Neural cell (in vitro differentiated cells): ENCODE measurements around the gene CYP8B1. TPM values are rescaled to one million over a fixed set of nuclear protein-coding genes. Genes with fewer than 3 reads are reported as not detected.

Experiments used
- H2AFZ ChIP-seq: fragments of 200-600, 300-800 bp; sonication (generic), shearing (Covaris generic); 2 replicates; pipeline ENCODE4 v1.6.0; 2014; ENCODE audit warnings: low read depth, mild to moderate bottlenecking, antibody characterized with exemption, low read length, moderate library complexity
- H3F3A ChIP-seq: fragments of 200-600 bp; shearing (Covaris generic); 2 replicates; pipeline ENCODE4 v1.6.1; 2016; ENCODE audit warnings: mild to moderate bottlenecking, moderate library complexity, mixed read lengths, antibody characterized with exemption, low read length; ENCODE audit not compliant: insufficient read depth, poor library complexity, severe bottlenecking
- H3K27ac ChIP-seq: fragments of 200-600, 300-800 bp; sonication (generic), shearing (Covaris generic); 2 replicates; pipeline ENCODE4 v1.5.1; 2014; ENCODE audit warnings: mild to moderate bottlenecking, low read length, moderate library complexity
- H3K27me3 ChIP-seq: fragments of 300-800, 200-600 bp; sonication (generic), shearing (Covaris generic); 2 replicates; pipeline ENCODE4 v1.6.0; 2014; ENCODE audit warnings: mild to moderate bottlenecking, low read depth, low read length, moderate library complexity; ENCODE audit not compliant: insufficient read depth
- H3K36me3 ChIP-seq: fragments of 300-800, 200-600 bp; sonication (generic), shearing (Covaris generic); 2 replicates; pipeline ENCODE4 v1.5.1; 2014; ENCODE audit warnings: mild to moderate bottlenecking, antibody characterized with exemption, low read length, moderate library complexity; ENCODE audit not compliant: insufficient read depth
- H3K4me2 ChIP-seq: fragments of 300-800, 200-600 bp; sonication (generic), shearing (Covaris generic); 2 replicates; pipeline ENCODE4 v1.6.0; 2014; ENCODE audit warnings: mild to moderate bottlenecking, low read length
- H3K4me3 ChIP-seq: fragments of 300-800, 200-600 bp; sonication (generic), shearing (Covaris generic); 2 replicates; pipeline ENCODE4 v1.5.1; 2014; ENCODE audit warnings: mild to moderate bottlenecking, low read length, moderate library complexity
- H3K79me2 ChIP-seq: fragments of 200-600 bp; shearing (Covaris generic); replicated peaks from 2 replicates; pipeline ENCODE4 v1.6.0; 2014; ENCODE audit warnings: mild to moderate bottlenecking, low read length, moderate library complexity; ENCODE audit not compliant: insufficient read depth
- H3K9ac ChIP-seq: fragments of 300-800, 200-600 bp; sonication (generic), shearing (Covaris generic); 2 replicates; pipeline ENCODE4 v1.6.1; 2016; ENCODE audit warnings: mild to moderate bottlenecking, low read length, mixed read lengths
- H3K9me2 ChIP-seq: fragments of 200-600 bp; shearing (Covaris generic); 2 replicates; pipeline ENCODE4 v1.6.1; 2016; ENCODE audit warnings: mild to moderate bottlenecking, low read length, mixed read lengths; ENCODE audit not compliant: insufficient read depth
- H3K9me3 ChIP-seq: fragments of 200-600, 300-800 bp; sonication (generic), shearing (Covaris generic); 2 replicates; pipeline ENCODE4 v1.6.1; 2016; ENCODE audit warnings: mild to moderate bottlenecking, mixed run types, low read length, moderate library complexity, mixed read lengths
- H4K20me1 ChIP-seq: fragments of 200-600 bp; shearing (Covaris generic); 2 replicates; pipeline ENCODE4 v1.6.1; 2016; ENCODE audit warnings: mild to moderate bottlenecking, mixed run types; ENCODE audit not compliant: insufficient read depth
- CTCF ChIP-seq: fragments of 450-650 bp; IDR thresholded peaks from 2 replicates; pipeline ENCODE4 v1.5.1; 2014; ENCODE audit warnings: antibody characterized with exemption, mild to moderate bottlenecking, moderate library complexity; ENCODE audit not compliant: poor library complexity, severe bottlenecking
- EP300 ChIP-seq: fragments of 450-650 bp; conservative IDR thresholded peaks from 2 replicates; pipeline ENCODE4 v1.6.1; 2014; ENCODE audit warnings: antibody characterized with exemption, mild to moderate bottlenecking, moderate library complexity; ENCODE audit not compliant: poor library complexity, severe bottlenecking
- EZH2 ChIP-seq: fragments of 200-600, 300-800 bp; shearing (Covaris generic), sonication (generic); IDR thresholded peaks from 2 replicates; pipeline ENCODE4 v1.6.1; 2014; ENCODE audit warnings: antibody characterized with exemption, low read length, borderline replicate concordance, mild to moderate bottlenecking; ENCODE audit not compliant: insufficient read depth, poor library complexity, severe bottlenecking
- MXI1 ChIP-seq: fragments of 450-650 bp; conservative IDR thresholded peaks from 2 replicates; pipeline ENCODE4 v1.6.1; 2014; ENCODE audit warnings: antibody characterized with exemption, mild to moderate bottlenecking; ENCODE audit not compliant: poor library complexity, severe bottlenecking
- POLR2AphosphoS5 ChIP-seq: IDR thresholded peaks from 2 replicates; pipeline ENCODE4 v1.6.1; 2012
- RAD21 ChIP-seq: fragments of 450-650 bp; conservative IDR thresholded peaks from 2 replicates; pipeline ENCODE4 v1.6.1; 2014; ENCODE audit warnings: antibody characterized with exemption, mild to moderate bottlenecking, moderate library complexity
- SMC3 ChIP-seq: fragments of 450-650 bp; conservative IDR thresholded peaks from 2 replicates; pipeline ENCODE4 v1.6.1; 2014; ENCODE audit warnings: antibody characterized with exemption, mild to moderate bottlenecking, moderate library complexity; ENCODE audit not compliant: poor library complexity
- TAF1 ChIP-seq: IDR thresholded peaks from 2 replicates; pipeline ENCODE4 v1.6.1; 2012; ENCODE audit warnings: low read depth
- polyA plus RNA-seq: library from polyadenylated mRNA; depleted of rRNA; stranded (reverse); fragments of >200 nt; gene quantifications from 2 replicates; pipeline ENCODE4 v1.2.3, GENCODE V29; 2014
- TF ChIP-seq, protein P1 (sequence below): IDR thresholded peaks from 2 replicates; pipeline ENCODE4 v1.6.1; 2012; ENCODE audit warnings: borderline replicate concordance

The CYP8B1 gene
- polyA plus RNA-seq, 1 donor from 2014 or later = not detected

DNA sequence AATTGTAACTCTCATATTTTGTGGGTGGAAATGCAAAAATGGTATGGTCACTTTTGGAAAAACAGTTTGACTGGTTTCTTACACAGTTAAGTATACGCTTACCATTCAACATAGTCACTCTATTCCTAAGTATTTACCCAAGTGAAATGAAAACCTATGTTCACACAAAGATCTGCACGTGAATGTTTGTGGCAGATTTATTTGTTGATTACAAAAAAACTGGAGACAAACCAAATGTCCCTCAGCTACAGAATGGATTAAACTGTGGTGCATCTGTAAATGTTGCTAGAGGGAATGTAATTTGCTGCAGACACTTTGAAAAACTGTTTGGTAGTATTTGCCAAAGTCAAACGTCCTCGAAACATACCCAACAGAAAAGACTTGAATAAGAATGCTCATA lies 37.1 kb downstream of the CYP8B1 start:
- TF ChIP-seq POLR2AphosphoS5 (no peak), RAD21 (no peak), CTCF (no peak), SMC3 (no peak), EP300 (no peak), EZH2 (no peak), TAF1 (no peak), MXI1 (no peak)
- TF ChIP-seq, protein P1, sequence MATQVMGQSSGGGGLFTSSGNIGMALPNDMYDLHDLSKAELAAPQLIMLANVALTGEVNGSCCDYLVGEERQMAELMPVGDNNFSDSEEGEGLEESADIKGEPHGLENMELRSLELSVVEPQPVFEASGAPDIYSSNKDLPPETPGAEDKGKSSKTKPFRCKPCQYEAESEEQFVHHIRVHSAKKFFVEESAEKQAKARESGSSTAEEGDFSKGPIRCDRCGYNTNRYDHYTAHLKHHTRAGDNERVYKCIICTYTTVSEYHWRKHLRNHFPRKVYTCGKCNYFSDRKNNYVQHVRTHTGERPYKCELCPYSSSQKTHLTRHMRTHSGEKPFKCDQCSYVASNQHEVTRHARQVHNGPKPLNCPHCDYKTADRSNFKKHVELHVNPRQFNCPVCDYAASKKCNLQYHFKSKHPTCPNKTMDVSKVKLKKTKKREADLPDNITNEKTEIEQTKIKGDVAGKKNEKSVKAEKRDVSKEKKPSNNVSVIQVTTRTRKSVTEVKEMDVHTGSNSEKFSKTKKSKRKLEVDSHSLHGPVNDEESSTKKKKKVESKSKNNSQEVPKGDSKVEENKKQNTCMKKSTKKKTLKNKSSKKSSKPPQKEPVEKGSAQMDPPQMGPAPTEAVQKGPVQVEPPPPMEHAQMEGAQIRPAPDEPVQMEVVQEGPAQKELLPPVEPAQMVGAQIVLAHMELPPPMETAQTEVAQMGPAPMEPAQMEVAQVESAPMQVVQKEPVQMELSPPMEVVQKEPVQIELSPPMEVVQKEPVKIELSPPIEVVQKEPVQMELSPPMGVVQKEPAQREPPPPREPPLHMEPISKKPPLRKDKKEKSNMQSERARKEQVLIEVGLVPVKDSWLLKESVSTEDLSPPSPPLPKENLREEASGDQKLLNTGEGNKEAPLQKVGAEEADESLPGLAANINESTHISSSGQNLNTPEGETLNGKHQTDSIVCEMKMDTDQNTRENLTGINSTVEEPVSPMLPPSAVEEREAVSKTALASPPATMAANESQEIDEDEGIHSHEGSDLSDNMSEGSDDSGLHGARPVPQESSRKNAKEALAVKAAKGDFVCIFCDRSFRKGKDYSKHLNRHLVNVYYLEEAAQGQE = no peak
- H2AFZ ChIP-seq = no peak overlapping the region

GRCh38 chr3:42836150-42837123 lies 39.2 kb downstream of the CYP8B1 start:
- Histone ChIP-seq H3K4me2 (no peak overlapping the region), H3K9me3 (no peaks in the 10 kb centered on the region), H3F3A (no peaks in the 10 kb centered on the region), H4K20me1 (no peaks in the 10 kb centered on the region), H3K79me2 (no peaks in the 10 kb centered on the region), H3K27ac (no peak overlapping the region), H3K9ac (no peak overlapping the region), H3K27me3 (no peaks in the 10 kb centered on the region), H3K9me2 (no peaks in the 10 kb centered on the region), H2AFZ (no peak overlapping the region), H3K4me3 (no peak overlapping the region), H3K36me3 (no peaks in the 10 kb centered on the region)
- TF ChIP-seq, protein P1 = no peak
- TF ChIP-seq CTCF (no peak), EP300 (no peak), RAD21 (no peak), TAF1 (no peak), POLR2AphosphoS5 (no peak), EZH2 (no peak), SMC3 (no peak), MXI1 (no peak)

More for the DNA sequence above, 37.1 kb downstream of the CYP8B1 start:
- Histone ChIP-seq H4K20me1 (no peaks in the 10 kb centered on the region), H3F3A (no peaks in the 10 kb centered on the region), H3K36me3 (no peaks in the 10 kb centered on the region), H3K27ac (no peak overlapping the region), H3K9ac (no peak overlapping the region), H3K4me2 (no peak overlapping the region), H3K27me3 (no peaks in the 10 kb centered on the region), H3K4me3 (no peak overlapping the region), H3K79me2 (no peaks in the 10 kb centered on the region), H3K9me2 (no peaks in the 10 kb centered on the region), H3K9me3 (no peaks in the 10 kb centered on the region)
